HG03066 (cell line): ENCODE data around the gene HYOU1.
A peak's percentile ranks its signal among the peaks of the same experiment; 100 is the strongest.
"Not testable (repeated sequence)": the region's sequence is repeated elsewhere in the genome, so short reads cannot be mapped to it uniquely, and the experiment has no call there.

Experiments used
- ATAC-seq: cut with Tn5 transposase; IDR thresholded peaks from one replicate; pipeline ENCODE4 v1.9.1; 2021; ENCODE audit warnings: low read depth; ENCODE audit not compliant: unreplicated experiment

HYOU1 gene

GRCh38 chr11:119046489-119046888, 10.5 kb downstream of the HYOU1 start:
- no peak for ATAC-seq

- no peak for ATAC-seq
These were observed 12.3 kb downstream of the HYOU1 start for GRCh38 chr11:119044708-119045107.

- ATAC-seq: no peak
These were observed 14.1 kb downstream of the HYOU1 start for GRCh38 chr11:119042927-119043326.

- no peak for ATAC-seq
These were observed 15.0 kb downstream of the HYOU1 start for GRCh38 chr11:119041821-119042514.

DNA sequence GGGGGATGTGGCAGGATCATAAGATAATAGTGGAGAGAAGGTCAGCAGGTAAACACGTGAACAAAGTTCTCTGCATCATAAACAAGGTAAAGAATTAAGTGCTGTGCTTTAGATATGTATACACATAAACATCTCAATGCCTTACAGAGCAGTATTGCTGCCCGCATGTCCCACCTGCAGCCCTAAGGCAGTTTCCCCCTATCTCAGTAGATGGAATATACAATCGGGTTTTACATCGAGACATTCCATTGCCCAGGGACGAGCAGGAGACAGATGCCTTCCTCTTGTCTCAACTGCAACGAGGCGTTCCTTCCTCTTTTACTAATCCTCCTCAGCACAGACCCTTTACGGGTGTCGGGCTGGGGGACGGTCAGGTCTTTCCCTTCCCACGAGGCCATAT, 17.5 kb downstream of the HYOU1 start:
- not testable (repeated sequence) for ATAC-seq

- no peak for ATAC-seq
These were observed 18.1 kb downstream of the HYOU1 start for GRCh38 chr11:119038884-119039283.

DNA sequence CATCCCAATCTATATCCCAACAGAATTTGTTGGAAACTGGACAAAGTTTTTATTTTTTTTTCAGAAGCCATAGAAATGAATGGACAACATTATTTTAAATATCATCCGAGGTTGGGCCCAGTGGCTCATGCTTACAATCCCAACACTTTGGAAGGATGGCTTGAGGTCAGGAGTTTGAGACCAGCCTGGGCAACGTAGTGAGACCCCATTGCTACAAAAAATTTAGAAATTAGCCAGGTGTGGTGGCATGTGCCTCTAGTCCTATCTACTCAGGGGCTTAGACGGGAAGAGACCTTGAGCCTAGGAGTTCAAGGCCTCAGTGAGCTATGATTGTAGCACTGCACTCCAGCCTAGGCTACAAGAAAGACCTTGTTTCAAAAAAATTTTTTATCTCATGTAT, 22.2 kb downstream of the HYOU1 start:
- no peak for ATAC-seq

DNA sequence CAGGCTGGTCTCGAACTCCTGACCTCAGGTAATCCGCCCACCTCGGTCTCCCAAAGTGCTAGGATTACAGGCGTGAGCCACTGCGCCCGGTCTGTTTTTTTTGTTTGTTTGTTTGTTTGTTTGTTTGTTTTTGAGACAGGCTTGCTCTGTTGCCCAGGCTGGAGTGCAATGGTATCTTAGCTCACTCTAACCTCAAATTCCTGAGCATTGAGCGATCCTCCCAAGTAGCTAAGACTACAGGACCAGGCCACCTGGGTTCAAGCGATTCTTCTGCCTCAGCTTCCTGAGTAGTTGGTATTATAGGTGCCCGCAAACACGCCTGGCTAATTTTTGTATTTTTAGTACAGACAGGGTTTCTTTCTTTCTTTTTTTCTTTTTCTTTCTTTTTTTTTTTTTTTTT, 23.6 kb downstream of the HYOU1 start:
- not testable (repeated sequence) for ATAC-seq

DNA sequence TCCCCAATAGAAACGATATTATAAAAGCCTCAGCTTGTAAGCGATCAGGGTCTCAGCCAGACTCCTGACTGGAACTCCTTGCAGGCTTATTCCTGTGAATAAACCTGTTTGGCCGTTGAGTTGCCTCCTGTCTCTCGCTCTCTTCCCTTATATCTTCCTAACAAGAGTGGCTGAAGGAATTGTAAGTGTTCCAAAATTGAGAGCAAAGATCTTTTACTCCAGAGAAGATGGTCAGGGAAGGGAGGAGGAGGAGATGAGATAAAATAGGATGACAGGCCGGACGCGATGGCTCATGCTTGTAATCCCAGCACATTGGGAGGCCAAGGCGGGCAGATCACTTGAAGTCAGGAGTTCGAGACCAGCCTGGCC, 25.1 kb downstream of the HYOU1 start:
- ATAC-seq: no peak

DNA sequence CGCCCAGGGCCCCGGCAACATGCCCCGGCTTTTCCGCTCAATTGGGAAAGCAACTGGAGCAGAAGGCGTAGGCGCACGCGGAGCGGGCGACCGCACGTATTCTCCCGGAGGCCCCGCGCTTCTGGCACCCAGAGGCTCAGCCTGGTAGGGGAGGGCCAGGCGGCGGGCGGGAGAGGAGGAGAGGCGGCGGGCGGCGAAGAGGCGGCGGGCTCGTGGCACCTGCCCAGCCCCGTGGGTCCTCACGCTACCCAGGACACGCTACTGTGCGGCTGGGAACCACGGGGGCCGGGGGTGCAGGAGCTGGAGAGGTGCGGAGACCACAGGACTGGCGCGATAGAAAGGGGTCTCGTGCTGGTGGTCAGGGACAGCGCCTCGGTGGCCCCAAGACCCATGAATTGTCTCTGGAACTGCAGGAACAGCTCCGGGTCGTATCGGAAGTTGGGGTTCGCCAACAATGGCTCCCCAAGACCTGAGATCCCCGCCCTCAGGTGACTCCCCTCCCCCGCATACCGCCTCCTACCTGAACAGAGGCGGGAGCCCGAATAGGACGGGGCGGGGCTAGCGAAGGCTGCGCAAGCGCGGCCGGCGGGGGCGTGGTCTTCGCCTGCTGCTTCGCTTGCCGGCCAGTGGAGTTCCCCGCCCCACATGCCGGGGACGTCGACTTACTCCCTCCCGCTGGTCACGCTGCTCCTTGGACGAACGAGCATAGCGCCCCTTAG, 26.5 kb downstream of the HYOU1 start, which contains the start of gene SLC37A4:
TSS of gene SLC37A4 (minus strand) at position 549 of the 719 bp plus-strand sequence.
- ATAC-seq: peak; percentile 88

DNA sequence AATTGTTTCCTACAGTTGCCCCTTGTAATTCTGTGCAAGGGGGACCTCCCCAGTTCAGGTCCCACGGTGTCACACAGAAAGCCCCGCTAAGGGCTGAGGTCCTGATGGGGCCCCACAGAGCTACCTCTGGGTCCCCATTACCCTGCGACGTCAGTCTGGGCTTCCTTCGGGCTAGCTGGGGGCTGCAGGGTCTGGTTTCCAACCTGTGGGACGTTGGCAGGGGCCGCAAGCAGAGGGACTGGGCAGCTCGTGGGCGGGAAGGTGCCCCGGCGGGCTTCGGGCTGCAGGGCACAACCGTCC, 27.0 kb downstream of the HYOU1 start:
- peak; percentile 18 for ATAC-seq

DNA sequence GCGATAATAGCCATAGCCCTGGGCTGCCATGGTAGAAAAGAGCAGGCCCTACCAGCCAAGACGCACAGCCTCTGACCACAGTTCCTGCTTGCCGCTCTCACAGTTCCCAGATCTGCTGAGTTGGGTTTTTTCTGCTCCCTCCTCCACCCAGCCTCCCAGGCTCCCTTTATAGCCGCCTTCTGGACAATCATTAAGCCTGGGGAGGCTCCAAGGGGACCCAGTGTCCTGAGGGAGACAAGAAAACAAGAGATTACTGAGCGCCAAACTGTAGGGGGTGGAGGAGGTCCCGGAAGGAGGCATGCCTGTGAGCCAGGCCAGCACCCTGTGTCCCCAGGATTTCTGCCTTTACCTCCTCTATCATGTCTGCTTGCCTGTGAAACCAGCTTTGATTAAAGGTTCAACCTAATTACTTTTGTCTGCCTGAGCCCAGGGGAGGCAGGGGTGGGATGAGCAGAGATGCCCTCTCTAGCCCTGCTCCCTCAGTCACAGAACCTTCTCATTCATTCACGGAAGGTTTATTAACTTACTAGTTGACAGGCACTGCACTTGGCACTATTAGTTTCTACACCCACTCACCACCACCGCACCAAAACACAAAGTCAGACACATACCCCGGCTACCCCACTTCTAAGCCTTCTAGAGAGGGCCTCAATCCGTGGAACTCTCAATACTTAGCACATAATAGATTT, 27.5 kb downstream of the HYOU1 start:
- peak; percentile 18 for ATAC-seq

- ATAC-seq: no peak
These were observed 28.0 kb downstream of the HYOU1 start for GRCh38 chr11:119029069-119029339.

DNA sequence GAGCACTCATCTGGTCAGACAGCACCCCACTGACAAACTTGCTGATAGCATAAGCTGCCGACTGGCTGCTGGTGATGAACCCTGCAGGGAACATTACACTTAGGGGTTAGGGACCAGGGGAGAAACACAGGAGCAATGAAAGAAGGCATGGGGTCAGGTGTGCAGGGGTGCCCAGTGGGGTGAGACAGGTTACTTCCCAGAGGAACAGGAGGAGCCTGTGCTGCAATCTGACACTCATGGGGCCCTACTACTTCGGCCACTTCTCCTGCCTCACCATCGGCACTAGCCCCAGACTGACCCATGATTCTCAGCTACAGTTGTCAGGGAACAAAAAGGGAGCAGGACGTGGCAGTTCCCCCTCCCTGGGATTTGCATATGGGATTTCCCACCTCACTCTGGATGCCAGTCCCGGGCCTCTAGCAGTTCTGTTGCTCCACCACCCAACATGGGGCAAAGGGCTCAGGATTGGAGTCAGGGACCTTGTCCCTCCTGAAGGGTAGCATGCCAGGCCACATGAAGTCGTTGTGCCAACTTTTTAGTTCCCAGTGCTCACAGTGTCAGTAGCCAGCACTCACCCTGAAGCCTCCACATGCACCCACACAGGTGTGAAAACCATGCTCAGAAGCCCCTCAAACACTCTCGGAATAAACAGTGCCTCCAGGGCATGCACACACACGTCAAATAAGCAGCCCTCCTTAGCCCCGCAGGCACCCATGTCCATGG, 28.5 kb downstream of the HYOU1 start:
- ATAC-seq: no peak

- no peak for ATAC-seq
These were observed 29.3 kb downstream of the HYOU1 start for GRCh38 chr11:119027561-119028345.

GRCh38 chr11:119026970-119027369, 30.0 kb downstream of the HYOU1 start:
- no peak for ATAC-seq

- no peak for ATAC-seq
These were observed 30.8 kb downstream of the HYOU1 start for GRCh38 chr11:119025978-119026766.

DNA sequence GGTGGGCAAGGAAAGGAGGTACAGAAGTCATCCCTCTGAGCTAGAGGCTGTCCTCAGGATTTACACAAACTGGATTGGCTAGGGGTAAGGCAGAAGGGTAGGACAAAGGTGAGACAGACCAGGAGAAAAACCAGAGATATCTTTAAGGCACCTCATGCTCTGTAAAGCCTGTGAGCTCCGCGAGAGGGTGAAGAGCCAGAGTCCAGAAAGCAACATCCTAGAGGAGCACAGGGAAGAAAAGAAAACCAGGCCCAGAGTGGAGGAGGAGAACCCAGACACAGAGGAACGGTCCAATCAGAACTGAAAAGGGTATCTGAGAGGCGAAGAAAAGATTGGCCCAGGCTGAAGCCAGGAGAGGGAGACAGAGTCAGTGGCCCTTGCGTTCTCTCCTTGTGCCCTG, 31.5 kb downstream of the HYOU1 start:
- ATAC-seq: no peak

DNA sequence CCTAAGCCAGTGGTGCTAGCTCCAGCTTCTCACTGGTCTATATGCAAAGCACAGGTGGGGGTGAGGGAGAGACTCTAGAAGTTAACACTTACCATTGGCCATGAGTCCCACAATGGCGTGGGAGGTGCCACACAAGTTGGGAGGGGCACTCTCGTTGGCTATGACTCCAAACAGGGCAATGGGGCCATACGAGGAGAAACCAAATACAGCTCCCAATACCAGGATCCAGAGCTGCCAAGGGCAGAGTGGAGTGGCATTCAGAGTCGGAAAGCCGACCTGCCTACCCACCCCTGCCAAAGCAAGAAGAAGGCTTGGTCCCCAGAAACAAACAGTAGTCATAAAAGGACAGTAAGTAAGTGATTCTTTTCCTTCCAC, 31.9 kb downstream of the HYOU1 start:
- ATAC-seq: no peak
